ENCODE results near the gene AHSP. TPM values are rescaled to one million over a fixed set of nuclear protein-coding genes. Genes with fewer than 3 reads are reported as not detected.

AHSP gene
- total and polyA plus RNA-seq, 2 experiments from 2014 or later = not detected

DNA sequence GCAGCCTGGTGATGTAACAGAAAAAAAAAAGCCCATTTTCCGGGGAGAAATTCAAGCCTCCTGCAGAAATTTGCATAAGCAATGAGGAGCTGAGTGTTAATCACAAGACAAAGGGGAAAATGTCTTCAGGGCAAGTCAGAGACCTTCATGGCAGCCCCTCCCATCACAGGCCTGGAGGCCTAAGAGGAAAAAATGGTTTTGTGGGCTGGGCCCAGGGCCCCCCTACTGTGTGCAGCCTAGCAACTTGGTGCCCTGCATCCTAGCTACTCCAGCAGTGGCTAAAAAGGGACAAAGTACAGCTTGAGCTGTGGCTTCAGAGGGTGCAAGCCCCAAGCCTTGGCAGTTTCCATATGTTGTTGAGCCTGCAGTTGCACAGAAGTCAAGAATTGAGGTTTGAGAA is 49.7 kb downstream of the AHSP start:
- H4K20me1 ChIP-seq (ENCODE audit: insufficient read depth) = no peaks in the 10 kb centered on the region
- no peak for TF ChIP-seq EZH2phosphoT487 (IDR thresholded peaks at IDR 0.05; ENCODE audit: insufficient read depth, low read depth)
- no peak for TF ChIP-seq EZH2 (IDR thresholded peaks at IDR 0.05; ENCODE audit: insufficient read depth, poor library complexity, severe bottlenecking)
- H3K9me2 ChIP-seq (ENCODE audit: insufficient read depth) = no peaks in the 10 kb centered on the region
- H3F3A ChIP-seq (ENCODE audit: insufficient read depth) = no peaks in the 10 kb centered on the region
- 4 to 6% methylated on average over 1 of the region's 1 CpG for WGBS, 2 experiments (ENCODE audit: low coverage in 1 of 2, low lambda C conversion rate in 2 of 2, missing lambda C conversion rate in 2 of 2)
- H3K4me1 ChIP-seq (ENCODE audit: insufficient read depth) = no peaks in the 10 kb centered on the region
- H2AFZ ChIP-seq = no peak overlapping the region
- no peak for DNase-seq
- no peaks in the 10 kb centered on the region for H3K79me2 ChIP-seq (ENCODE audit: insufficient read depth)
- H3K4me2 ChIP-seq (ENCODE audit: unreplicated experiment) = no peak overlapping the region
- H3K27ac ChIP-seq = no peak overlapping the region
- no peaks in the 10 kb centered on the region for H3K9me3 ChIP-seq (ENCODE audit: low read depth)
- in situ Hi-C loops (cut with MboI) = no loop called here
- H3K36me3 ChIP-seq (ENCODE audit: low read depth) = no peaks in the 10 kb centered on the region
- no peak overlapping the region for H3K9ac ChIP-seq
- H3K4me3 ChIP-seq = no peak overlapping the region
- H3K27me3 ChIP-seq (replicated peaks; ENCODE audit: insufficient read depth) = no peaks in the 10 kb centered on the region

Other genes with a start within 250 kb of the AHSP start
- gene ITGAX, start 172.7 kb upstream of the AHSP start, total RNA-seq (2014; rRNA removed; shearing (Covaris generic)) = not detected in 2 replicates
- gene ITGAX, start 172.7 kb upstream of the AHSP start, polyA plus RNA-seq (2016; fragmentation: Nextera tagmentation; extraction: Ambion mirVana) = not detected in 2 replicates
- gene ITGAD, start 134.6 kb upstream of the AHSP start, total RNA-seq (2014; rRNA removed; shearing (Covaris generic)) = not detected in 2 replicates
- not detected in 2 replicates for gene ITGAD, start 134.6 kb upstream of the AHSP start, polyA plus RNA-seq (2016; fragmentation: Nextera tagmentation; extraction: Ambion mirVana)
- not detected in 2 replicates for gene COX6A2, start 99.5 kb upstream of the AHSP start, total RNA-seq (2014; rRNA removed; shearing (Covaris generic))
- not detected in 2 replicates for gene COX6A2, start 99.5 kb upstream of the AHSP start, polyA plus RNA-seq (2016; fragmentation: Nextera tagmentation; extraction: Ambion mirVana)
- gene ZNF843, start 85.1 kb upstream of the AHSP start, total RNA-seq (2014; rRNA removed; shearing (Covaris generic)) = 0.22 and 0.38 TPM in 2 replicates
- gene ZNF843, start 85.1 kb upstream of the AHSP start, polyA plus RNA-seq (2016; fragmentation: Nextera tagmentation; extraction: Ambion mirVana) = 0.39 and 0.41 TPM in 2 replicates
- 11.2 and 14.3 TPM in 2 replicates for gene ARMC5, start 68.4 kb upstream of the AHSP start, total RNA-seq (2014; rRNA removed; shearing (Covaris generic))
- 5.0 and 7.0 TPM in 2 replicates for gene ARMC5, start 68.4 kb upstream of the AHSP start, polyA plus RNA-seq (2016; fragmentation: Nextera tagmentation; extraction: Ambion mirVana)
- 71.8 and 88.5 TPM in 2 replicates for gene TGFB1I1, start 55.7 kb upstream of the AHSP start, total RNA-seq (2014; rRNA removed; shearing (Covaris generic))
- gene TGFB1I1, start 55.7 kb upstream of the AHSP start, polyA plus RNA-seq (2016; fragmentation: Nextera tagmentation; extraction: Ambion mirVana) = 174 and 177 TPM in 2 replicates
- not detected in 2 replicates for gene SLC5A2, start 44.8 kb upstream of the AHSP start, total RNA-seq (2014; rRNA removed; shearing (Covaris generic))
- gene SLC5A2, start 44.8 kb upstream of the AHSP start, polyA plus RNA-seq (2016; fragmentation: Nextera tagmentation; extraction: Ambion mirVana) = 4.7 and 4.8 TPM in 2 replicates
- gene RUSF1, start 19.5 kb upstream of the AHSP start, total RNA-seq (2014; rRNA removed; shearing (Covaris generic)) = 68.2 and 74.0 TPM in 2 replicates
- gene RUSF1, start 19.5 kb upstream of the AHSP start, polyA plus RNA-seq (2016; fragmentation: Nextera tagmentation; extraction: Ambion mirVana) = 34.6 and 39.3 TPM in 2 replicates

Measured in GM23248 (cell line).